Mesenchymal stem cell (in vitro differentiated cells and primary cell): Measurements from ENCODE around the gene GLYATL1B.
A peak's percentile ranks its signal among the peaks of the same experiment; 100 is the strongest.

Source experiments
- DNase-seq: peaks from one replicate; pipeline ENCODE4 v3.0.0-alpha.2; 2013
- H2AFZ ChIP-seq: one replicate; pipeline ENCODE4 v1.6.1; 2013; ENCODE audit warnings: low read depth, mild to moderate bottlenecking, control low read depth, inconsistent platforms, low read length, moderate library complexity
- H2AK5ac ChIP-seq: 2 replicates; pipeline ENCODE4 v1.6.1; 2013; ENCODE audit warnings: low read length, moderate library complexity, mild to moderate bottlenecking, inconsistent platforms; ENCODE audit not compliant: severe bottlenecking
- H2BK120ac ChIP-seq: one replicate; pipeline ENCODE4 v1.6.1; 2013; ENCODE audit warnings: low read depth, mild to moderate bottlenecking, inconsistent platforms, low read length, moderate library complexity
- H2BK12ac ChIP-seq, 2 experiments: one replicate each; pipeline ENCODE4 v1.6.1; 2013; ENCODE audit warnings: inconsistent platforms in 2 of 2, low read length in 2 of 2, mild to moderate bottlenecking in 2 of 2, moderate library complexity in 2 of 2, control low read depth in 1 of 2
- H2BK15ac ChIP-seq: one replicate; pipeline ENCODE4 v1.6.1; 2013; ENCODE audit warnings: mild to moderate bottlenecking, low read depth, inconsistent platforms; ENCODE audit not compliant: poor library complexity, severe bottlenecking
- H2BK5ac ChIP-seq: 2 replicates; pipeline ENCODE4 v1.6.1; 2013; ENCODE audit warnings: low read depth, mild to moderate bottlenecking, low read length, control low read depth, inconsistent platforms; ENCODE audit not compliant: poor library complexity, severe bottlenecking
- H3K14ac ChIP-seq, 2 experiments: one replicate each; pipeline ENCODE4 v1.6.1; 2013; ENCODE audit warnings: inconsistent platforms in 2 of 2, low read length in 2 of 2, control low read depth in 1 of 2, mild to moderate bottlenecking in 1 of 2, moderate library complexity in 1 of 2
- H3K18ac ChIP-seq, 2 experiments: one replicate each; pipeline ENCODE4 v1.6.1; 2013; ENCODE audit warnings: inconsistent platforms in 2 of 2, low read length in 2 of 2, control low read depth in 1 of 2, low read depth in 1 of 2, mild to moderate bottlenecking in 1 of 2
- H3K23ac ChIP-seq, 2 experiments: one replicate each; pipeline ENCODE4 v1.6.1; 2013; ENCODE audit warnings: inconsistent platforms in 2 of 2, low read length in 2 of 2, mild to moderate bottlenecking in 2 of 2, moderate library complexity in 2 of 2, control low read depth in 1 of 2
- H3K27ac ChIP-seq: 2 replicates; pipeline ENCODE4 v1.5.1; 2013; ENCODE audit warnings: mild to moderate bottlenecking, moderate library complexity, low read length, control low read depth, inconsistent platforms; ENCODE audit not compliant: poor library complexity, severe bottlenecking
- H3K27me3 ChIP-seq, 2 experiments: 2 replicates each; pipeline versions ENCODE4 v1.6.1 to v1.7.0; 2013; ENCODE audit warnings: low read length in 2 of 2, mild to moderate bottlenecking in 2 of 2, moderate library complexity in 2 of 2, control low read depth in 1 of 2, inconsistent platforms in 1 of 2; ENCODE audit not compliant: control insufficient read depth in 1 of 2, insufficient read depth in 1 of 2
- H3K36me3 ChIP-seq, 2 experiments: 2 replicates each; pipeline versions ENCODE4 v1.6.1 to v1.7.0; 2013; ENCODE audit warnings: low read length in 2 of 2, control low read depth in 1 of 2, inconsistent platforms in 1 of 2, low read depth in 1 of 2, mild to moderate bottlenecking in 1 of 2; ENCODE audit not compliant: insufficient read depth in 2 of 2, control insufficient read depth in 1 of 2
- H3K4ac ChIP-seq, 2 experiments: one replicate each; pipeline ENCODE4 v1.6.1; 2013; ENCODE audit warnings: inconsistent platforms in 2 of 2, low read length in 2 of 2, mild to moderate bottlenecking in 2 of 2, moderate library complexity in 2 of 2, control low read depth in 1 of 2, low read depth in 1 of 2
- H3K4me1 ChIP-seq: 2 replicates; pipeline ENCODE4 v1.6.1; 2013; ENCODE audit warnings: low read depth, low read length, control low read depth; ENCODE audit not compliant: control insufficient read depth, insufficient read depth
- H3K4me2 ChIP-seq: 2 replicates; pipeline ENCODE4 v1.6.1; 2013; ENCODE audit warnings: low read length, mild to moderate bottlenecking, inconsistent platforms; ENCODE audit not compliant: poor library complexity, severe bottlenecking
- H3K4me3 ChIP-seq, 2 experiments: 2 replicates each; pipeline versions ENCODE4 v1.5.1 to v1.7.0; 2013; ENCODE audit warnings: low read length in 2 of 2, mild to moderate bottlenecking in 2 of 2, control low read depth in 1 of 2, low read depth in 1 of 2; ENCODE audit not compliant: insufficient read depth in 1 of 2
- H3K79me1 ChIP-seq: replicated peaks from 2 replicates; pipeline ENCODE4 v1.6.1; 2013; ENCODE audit warnings: mild to moderate bottlenecking, control low read depth, low read length, inconsistent platforms; ENCODE audit not compliant: poor library complexity, severe bottlenecking
- H3K9ac ChIP-seq: 2 replicates; pipeline ENCODE4 v1.7.0; 2013; ENCODE audit warnings: mild to moderate bottlenecking, low read length, moderate library complexity
- H3K9me3 ChIP-seq: 2 replicates; pipeline ENCODE4 v1.7.0; 2013; ENCODE audit warnings: mild to moderate bottlenecking, low read length; ENCODE audit not compliant: control insufficient read depth
- H4K8ac ChIP-seq: one replicate; pipeline ENCODE4 v1.6.1; 2013; ENCODE audit warnings: inconsistent platforms, mild to moderate bottlenecking, low read length, moderate library complexity
- H4K91ac ChIP-seq: one replicate; pipeline ENCODE4 v1.6.1; 2013; ENCODE audit warnings: mild to moderate bottlenecking, low read length, inconsistent platforms
- whole genome bisulfite sequencing: methylation state at CpG from one replicate; pipeline ENCODE4 v1.1.7; 2013; ENCODE audit warnings: mixed read lengths; 5-methylcytosine and 5-hydroxymethylcytosine counted together

The GLYATL1B gene

GRCh38 chr11:59141673-59142460 lies 55.8 kb downstream of the GLYATL1B start:
- H3K27me3 ChIP-seq, result no peaks in the 10 kb centered on the region
- WGBS, result 33% methylated on average over 3 of the region's 3 CpGs
- H3K4ac ChIP-seq, result no peak overlapping the region
- peak overlapping the region; percentile 98 for H3K27ac ChIP-seq
- peaks cover 3 to 14% of the 10 kb centered on the region in 2 experiments for H3K36me3 ChIP-seq
- DNase-seq, result no peak
- no peaks in the 10 kb centered on the region for H3K9me3 ChIP-seq
- H2AK5ac ChIP-seq, result no peak overlapping the region
- no peak overlapping the region for H3K23ac ChIP-seq
- no peak overlapping the region for H3K18ac ChIP-seq
- no peak overlapping the region for H3K14ac ChIP-seq
- H3K79me1 ChIP-seq, result peaks cover 9% of the 10 kb centered on the region
- H4K8ac ChIP-seq, result peak overlapping the region; percentile 71
- no peak overlapping the region for H2BK5ac ChIP-seq
- peak overlapping the region; percentile 93 for H3K9ac ChIP-seq
- H4K91ac ChIP-seq, result no peak overlapping the region
- H3K4me2 ChIP-seq, result peak overlapping the region; percentile 89
- H3K4me3 ChIP-seq, result peak overlapping the region; percentile 77 to 85
- peak overlapping the region; percentile 85 for H2AFZ ChIP-seq
- H2BK15ac ChIP-seq, result no peak overlapping the region
- no peak overlapping the region for H2BK12ac ChIP-seq
- peaks cover 9% of the 10 kb centered on the region for H3K4me1 ChIP-seq
- no peak overlapping the region for H2BK120ac ChIP-seq

DNA sequence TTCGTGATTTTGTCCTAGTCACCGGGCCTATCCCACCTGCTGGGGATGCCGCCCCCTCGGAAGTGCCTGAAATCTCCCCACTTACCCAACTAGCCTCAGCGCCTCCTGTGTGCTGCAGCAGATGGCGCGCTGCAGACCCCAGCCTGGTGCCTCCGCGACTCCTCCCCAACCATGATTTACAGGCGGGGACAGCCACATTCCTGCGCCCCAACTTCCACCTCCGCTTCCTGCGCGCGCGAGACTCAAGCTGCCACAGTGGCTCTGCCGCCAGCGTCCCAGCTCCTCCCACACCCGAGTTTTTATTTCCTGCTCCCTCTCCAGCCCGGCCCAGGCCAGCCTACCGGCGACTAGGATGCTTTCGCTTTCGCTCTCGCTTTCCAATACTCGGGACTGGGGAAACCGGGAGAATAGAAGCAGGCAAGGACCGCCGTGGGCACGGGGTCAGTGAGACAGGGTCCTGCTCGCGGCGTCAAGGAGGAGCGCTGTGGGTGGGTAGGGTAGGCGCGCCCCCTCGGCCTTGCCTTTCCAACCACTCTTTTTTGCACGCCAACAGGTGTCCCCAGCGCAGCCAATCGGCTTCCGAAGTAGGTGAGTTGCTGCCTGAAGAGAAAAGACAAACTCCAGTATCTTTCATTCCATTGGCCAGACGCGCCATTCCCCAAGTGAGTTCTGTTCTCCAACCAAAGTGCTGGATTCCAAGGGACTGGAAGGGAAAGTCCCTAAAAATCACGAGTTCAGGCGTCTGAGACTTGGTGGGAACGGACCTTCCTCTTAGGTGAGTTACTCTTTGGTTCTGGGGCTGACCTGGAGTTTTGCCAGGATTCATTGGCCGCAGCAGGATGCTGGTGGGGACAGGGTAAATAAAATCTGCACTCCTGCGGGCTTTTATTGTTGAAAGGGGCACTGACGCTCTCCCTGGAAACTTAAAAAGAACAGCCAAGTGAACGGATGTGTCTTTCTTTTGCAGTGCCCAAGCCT lies 56.7 kb downstream of the GLYATL1B start, which contains the start of gene FAM111A:
FAM111A (plus strand) TSS at position 327 of the 978 bp plus-strand sequence. CDS start 6,017 bp downstream, outside the sequence.
- Histone ChIP-seq H2BK15ac (peak within 1 kb of the TSS; percentile 70), H2AK5ac (no peak within 1 kb of the TSS), H3K23ac (no peak within 1 kb of the TSS), H3K4me3 (peak within 1 kb of the TSS; percentile 77 to 85), H3K9me3 (no peaks in the 10 kb centered on the region), H3K27ac (peak within 1 kb of the TSS; percentile 98), H2AFZ (peak within 1 kb of the TSS; percentile 85), H3K4me2 (peak within 1 kb of the TSS; percentile 89), H4K91ac (peak within 1 kb of the TSS; percentile 83), H3K9ac (peak within 1 kb of the TSS; percentile 93), H2BK12ac (peak within 1 kb of the TSS in 1 of 2 experiments; percentile 75), H2BK120ac (peak within 1 kb of the TSS; percentile 71), H3K36me3 (peaks cover 0 to 13% of the 10 kb centered on the region in 2 experiments), H3K14ac (peak within 1 kb of the TSS in 1 of 2 experiments; percentile 87), H4K8ac (peak within 1 kb of the TSS; percentile 71), H3K4me1 (peaks cover 9% of the 10 kb centered on the region), H3K79me1 (peaks cover 10% of the 10 kb centered on the region), H2BK5ac (peak within 1 kb of the TSS; percentile 91), H3K18ac (peak within 1 kb of the TSS in 1 of 2 experiments; percentile 95), H3K27me3 (no peaks in the 10 kb centered on the region), H3K4ac (peak within 1 kb of the TSS; percentile 29 to 64)
- 1% methylated on average over 50 of the region's 50 CpGs for WGBS
- peak; percentile 94 for DNase-seq

DNA sequence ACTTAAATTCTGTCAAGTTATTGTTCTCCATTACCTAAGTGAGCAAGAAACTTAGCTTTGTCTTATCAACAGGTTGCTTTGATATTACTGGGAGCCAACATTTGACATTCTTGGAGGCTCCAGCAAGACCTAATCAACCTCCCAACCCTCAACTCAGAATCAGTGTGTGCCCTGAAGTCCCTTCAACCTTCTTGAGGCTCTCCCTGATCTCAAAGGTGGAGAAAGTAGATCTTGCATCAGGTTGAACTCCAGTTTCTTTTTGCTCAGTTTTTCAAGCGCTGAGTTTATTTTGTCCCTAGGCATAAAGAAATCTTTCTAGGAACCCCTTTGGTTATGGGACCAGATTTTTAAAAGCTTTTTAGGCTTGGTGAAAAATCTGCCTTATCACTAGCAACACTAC lies 58.0 kb downstream of the GLYATL1B start:
- Histone ChIP-seq H3K9ac (peak overlapping the region; percentile 93), H2BK15ac (no peak overlapping the region), H3K4me1 (peaks cover 9% of the 10 kb centered on the region), H2AK5ac (no peak overlapping the region), H2BK12ac (no peak overlapping the region), H3K9me3 (no peaks in the 10 kb centered on the region), H3K4me2 (peak overlapping the region; percentile 93), H2BK5ac (no peak overlapping the region), H4K8ac (no peak overlapping the region), H3K27ac (peak overlapping the region; percentile 57), H4K91ac (no peak overlapping the region), H3K18ac (no peak overlapping the region), H3K27me3 (no peaks in the 10 kb centered on the region), H3K14ac (no peak overlapping the region), H3K4ac (no peak overlapping the region), H3K4me3 (peak overlapping the region in 1 of 2 experiments; percentile 85), H2AFZ (no peak overlapping the region), H2BK120ac (no peak overlapping the region), H3K79me1 (peaks cover 11% of the 10 kb centered on the region), H3K23ac (no peak overlapping the region), H3K36me3 (peaks cover 0 to 12% of the 10 kb centered on the region in 2 experiments)
- 81% methylated on average over 1 of the region's 1 CpG for WGBS
- no peak for DNase-seq
